Smooth muscle cell of the umbilical artery (primary cell): ENCODE results near the gene FAM209A. TPM values are rescaled to one million over a fixed set of nuclear protein-coding genes. Genes with fewer than 3 reads are reported as not detected.

ENCODE experiments used
- total RNA-seq: library from RNA; depleted of rRNA; stranded (reverse); fragments of >200 nt; gene quantifications from 2 replicates; pipeline ENCODE4 v1.2.3, GENCODE V29; 2014

FAM209A gene
- not detected in 2 replicates for total RNA-seq

GRCh38 chr20:56524444-56524843 lies at the start of gene FAM209A:
FAM209A (plus strand) TSS chr20:56524744; CDS start chr20:56524809, 65 bp downstream.

GRCh38 chr20:56532946-56533345 lies 8.4 kb downstream of the FAM209A start, which contains the start of gene FAM209B:
FAM209B (plus strand) TSS chr20:56533246; CDS start chr20:56533342, 96 bp downstream.

Other genes starting within 250 kb of the FAM209A start
- 44.6 and 46.9 TPM in 2 replicates for gene FAM210B, start 165.8 kb upstream of the FAM209A start, total RNA-seq
- gene AURKA, start 132.5 kb upstream of the FAM209A start, total RNA-seq = 4.8 and 29.4 TPM in 2 replicates
- gene CSTF1, start 132.1 kb upstream of the FAM209A start, total RNA-seq = 23.2 and 32.9 TPM in 2 replicates
- gene CASS4, start 112.5 kb upstream of the FAM209A start, total RNA-seq = under 0.01 and 0.14 TPM in 2 replicates
- 76.0 and 76.7 TPM in 2 replicates for gene RTF2, start 56.1 kb upstream of the FAM209A start, total RNA-seq
- not detected in 2 replicates for gene FAM209B, start 8.5 kb downstream of the FAM209A start, total RNA-seq
- gene TFAP2C, start 104.6 kb downstream of the FAM209A start, total RNA-seq = not detected in 2 replicates